Measurements from ENCODE around the gene SMAD3. TPM values are rescaled to one million over a fixed set of nuclear protein-coding genes. Genes with fewer than 3 reads are reported as not detected.
A peak's percentile ranks its signal among the peaks of the same experiment; 100 is the strongest.

Gene SMAD3
- total and polyA plus RNA-seq, 10 of the 15 experiments (the other 5 are each of a cell fraction or from before 2014, with no cell fraction given) = 5.6 to 43.2 (median 16.0) TPM

DNA sequence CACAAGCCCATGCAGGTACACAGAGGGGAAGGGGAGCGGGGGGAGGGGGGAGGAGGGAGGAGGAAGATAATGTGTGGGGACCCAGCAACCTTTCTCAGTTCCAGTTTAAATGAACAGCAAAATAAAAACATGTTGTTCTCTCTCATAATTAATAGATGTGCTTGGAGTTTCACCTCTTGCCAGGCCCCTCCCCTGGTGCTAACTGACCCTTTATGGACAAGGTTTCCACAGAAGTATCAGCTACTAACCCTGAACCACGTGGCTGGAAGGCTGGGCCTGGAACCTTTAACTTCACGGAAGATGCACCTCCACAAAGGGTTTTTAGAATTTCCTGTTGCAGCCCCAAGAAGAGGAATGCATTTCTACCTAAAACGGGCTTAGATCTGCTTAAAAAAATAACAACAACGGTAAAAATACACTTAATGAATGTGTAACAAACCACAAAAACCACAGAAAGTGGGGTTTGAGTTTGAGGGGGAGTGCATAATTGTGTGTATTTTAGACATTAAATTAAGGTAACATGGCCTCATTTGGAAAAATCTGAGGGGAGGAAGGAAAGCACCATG is 14.8 kb upstream of the SMAD3 start:
- Histone ChIP-seq H3K79me2 (ENCODE audit: control insufficient read depth, insufficient read depth, low read length) (no peaks in the 10 kb centered on the region), H3K4me3 (no peak overlapping the region; the same call in 1 of the 2 replicates), H3K27ac (ENCODE audit: control insufficient read depth, insufficient read depth) (peak overlapping the region; percentile 9; the same call in 1 of the 2 replicates), H3K9me3 (replicated peaks; ENCODE audit: control insufficient read depth, insufficient read depth, low read length) (no peaks in the 10 kb centered on the region), H3K27me3 (replicated peaks in 1 of 2; ENCODE audit: control insufficient read depth in 2 of 2, insufficient read depth in 2 of 2, low read length in 1 of 2) (no peaks in the 10 kb centered on the region), H3K36me3 (ENCODE audit: control insufficient read depth in 2 of 2, insufficient read depth in 2 of 2, low read length in 1 of 2) (no peaks in the 10 kb centered on the region), H3K9ac (ENCODE audit: control insufficient read depth, insufficient read depth, low read length) (peak overlapping the region; percentile 18; the same call in 1 of the 2 replicates), H3K4me1 (ENCODE audit: control insufficient read depth, insufficient read depth, low read length) (peaks cover 12% of the 10 kb centered on the region), H3K4me2 (ENCODE audit: control insufficient read depth, insufficient read depth) (peak overlapping the region; percentile 77), H2AFZ (ENCODE audit: control insufficient read depth, low read depth, low read length) (peak overlapping the region; percentile 52), H4K20me1 (ENCODE audit: control insufficient read depth, insufficient read depth) (no peaks in the 10 kb centered on the region)
- WGBS (ENCODE audit: insufficient coverage, insufficient replicate concordance, low lambda C conversion rate, missing lambda C conversion rate) = 1% methylated on average over 4 of the region's 5 CpGs
- peak; percentile 58 for ATAC-seq
- intact Hi-C loops (cut with micrococcal nuclease; ENCODE audit: unreplicated experiment) = no loop called here
- no TSS peak for BruUV-seq (replicated peaks)
- ChIA-PET SMC1A (ENCODE audit: uncharacterized antibody, unreplicated experiment) (interaction anchor here (1.2 to 2.1 kb wide), 2 partner anchors 52 to 105 kb away, joined by 4 to 5 read pairs; no protein-coding TSS in a partner anchor), CTCF (no interaction called here), RAD21 (ENCODE audit: unreplicated experiment) (interaction anchor here (1.1 kb wide), 1 partner anchor 51 kb away, joined by 4 read pairs; no protein-coding TSS in a partner anchor), POLR2A (no interaction called here)
- in situ Hi-C loops (cut with MboI) = no loop called here
- FAIRE-seq = no peak
- no peak for DNase-seq (ENCODE audit: low read depth, low spot score)
- TF ChIP-seq LARP7 (IDR thresholded peaks at IDR 0.05) (no peak), MTA2 (IDR thresholded peaks at IDR 0.05; ENCODE audit: low read depth) (peak; percentile 92), IKZF2 (IDR thresholded peaks at IDR 0.05) (peak in 1 of 2 experiments; percentile 57; a peak in 3 of 4 replicates), BCL11A (IDR thresholded peaks at IDR 0.05; ENCODE audit: low read depth, low read length) (peak; percentile 73), STAT1 (conservative IDR thresholded peaks at IDR 0.05) (no peak), RUNX3 (IDR thresholded peaks at IDR 0.05; ENCODE audit: low read length) (peak; percentile 94), IRF4 (IDR thresholded peaks at IDR 0.05; ENCODE audit: low read depth, low read length) (0 out of 2 replicates have a peak, but pooled peaks have one; percentile 20), MEF2B (IDR thresholded peaks at IDR 0.05; ENCODE audit: partially characterized antibody, poor library complexity, severe bottlenecking) (peak; percentile 47), NBN (IDR thresholded peaks at IDR 0.05) (0 out of 2 replicates have a peak, but pooled peaks have one; percentile 29), POLR2A (IDR thresholded peaks at IDR 0.05; ENCODE audit: low read depth, low read length) (no peak), RAD51 (IDR thresholded peaks at IDR 0.05) (peak; percentile 28; the same call in 1 of the 2 replicates), CBFB (IDR thresholded peaks at IDR 0.05; ENCODE audit: low read depth) (peak; percentile 75), MEF2A (IDR thresholded peaks at IDR 0.05; ENCODE audit: insufficient read depth, low read depth, low read length) (0 out of 2 replicates have a peak, but pooled peaks have one; percentile 16), IKZF1 (conservative IDR thresholded peaks at IDR 0.05) (peak; percentile 29; the same call in 1 of the 2 replicates), ATF7 (IDR thresholded peaks at IDR 0.05; ENCODE audit: low read depth) (0 out of 2 replicates have a peak, but pooled peaks have one; percentile 14), ESRRA (IDR thresholded peaks at IDR 0.05; ENCODE audit: low read length) (no peak), SMAD1 (IDR thresholded peaks at IDR 0.05; ENCODE audit: low read depth, partially characterized antibody) (no peak), JUNB (IDR thresholded peaks at IDR 0.05) (peak; percentile 58)
- TF ChIP-seq, protein P1, sequence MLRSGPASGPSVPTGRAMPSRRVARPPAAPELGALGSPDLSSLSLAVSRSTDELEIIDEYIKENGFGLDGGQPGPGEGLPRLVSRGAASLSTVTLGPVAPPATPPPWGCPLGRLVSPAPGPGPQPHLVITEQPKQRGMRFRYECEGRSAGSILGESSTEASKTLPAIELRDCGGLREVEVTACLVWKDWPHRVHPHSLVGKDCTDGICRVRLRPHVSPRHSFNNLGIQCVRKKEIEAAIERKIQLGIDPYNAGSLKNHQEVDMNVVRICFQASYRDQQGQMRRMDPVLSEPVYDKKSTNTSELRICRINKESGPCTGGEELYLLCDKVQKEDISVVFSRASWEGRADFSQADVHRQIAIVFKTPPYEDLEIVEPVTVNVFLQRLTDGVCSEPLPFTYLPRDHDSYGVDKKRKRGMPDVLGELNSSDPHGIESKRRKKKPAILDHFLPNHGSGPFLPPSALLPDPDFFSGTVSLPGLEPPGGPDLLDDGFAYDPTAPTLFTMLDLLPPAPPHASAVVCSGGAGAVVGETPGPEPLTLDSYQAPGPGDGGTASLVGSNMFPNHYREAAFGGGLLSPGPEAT (IDR thresholded peaks at IDR 0.05; ENCODE audit: low read depth) = 0 out of 2 replicates have a peak, but pooled peaks have one; percentile 27
- TF ChIP-seq, protein P2, sequence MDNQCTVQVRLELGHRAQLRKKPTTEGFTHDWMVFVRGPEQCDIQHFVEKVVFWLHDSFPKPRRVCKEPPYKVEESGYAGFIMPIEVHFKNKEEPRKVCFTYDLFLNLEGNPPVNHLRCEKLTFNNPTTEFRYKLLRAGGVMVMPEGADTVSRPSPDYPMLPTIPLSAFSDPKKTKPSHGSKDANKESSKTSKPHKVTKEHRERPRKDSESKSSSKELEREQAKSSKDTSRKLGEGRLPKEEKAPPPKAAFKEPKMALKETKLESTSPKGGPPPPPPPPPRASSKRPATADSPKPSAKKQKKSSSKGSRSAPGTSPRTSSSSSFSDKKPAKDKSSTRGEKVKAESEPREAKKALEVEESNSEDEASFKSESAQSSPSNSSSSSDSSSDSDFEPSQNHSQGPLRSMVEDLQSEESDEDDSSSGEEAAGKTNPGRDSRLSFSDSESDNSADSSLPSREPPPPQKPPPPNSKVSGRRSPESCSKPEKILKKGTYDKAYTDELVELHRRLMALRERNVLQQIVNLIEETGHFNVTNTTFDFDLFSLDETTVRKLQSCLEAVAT (IDR thresholded peaks at IDR 0.05) = peak; percentile 90
